ENCODE results near the gene PKD2. TPM values are rescaled to one million over a fixed set of nuclear protein-coding genes. Genes with fewer than 3 reads are reported as not detected.

Gene PKD2
- total RNA-seq, 1 experiment from 2014 or later, result 21.4 TPM

DNA sequence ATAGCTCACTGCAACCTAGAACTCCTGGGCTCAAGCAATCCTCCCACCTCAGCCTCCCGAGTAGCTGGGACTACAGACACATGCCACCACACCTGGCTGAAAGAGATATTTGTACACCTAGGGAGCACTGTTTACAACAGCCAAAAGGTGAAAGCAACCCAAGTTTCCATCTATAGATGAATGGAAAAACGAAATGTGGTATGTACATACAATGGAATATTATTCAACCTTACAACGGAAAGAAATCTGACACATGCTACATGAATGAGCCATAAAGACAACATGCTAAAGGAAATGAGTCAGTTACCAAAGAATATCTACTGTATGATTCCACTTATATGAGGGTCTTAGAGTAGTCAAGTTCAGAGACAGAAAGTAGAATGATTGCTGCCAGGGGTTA lies 98.8 kb downstream of the PKD2 start:
- H3K4me1 Mint-ChIP-seq, result no peaks in the 10 kb centered on the region
- H3K27ac Mint-ChIP-seq, result no peak overlapping the region
- TF ChIP-seq, protein P1, sequence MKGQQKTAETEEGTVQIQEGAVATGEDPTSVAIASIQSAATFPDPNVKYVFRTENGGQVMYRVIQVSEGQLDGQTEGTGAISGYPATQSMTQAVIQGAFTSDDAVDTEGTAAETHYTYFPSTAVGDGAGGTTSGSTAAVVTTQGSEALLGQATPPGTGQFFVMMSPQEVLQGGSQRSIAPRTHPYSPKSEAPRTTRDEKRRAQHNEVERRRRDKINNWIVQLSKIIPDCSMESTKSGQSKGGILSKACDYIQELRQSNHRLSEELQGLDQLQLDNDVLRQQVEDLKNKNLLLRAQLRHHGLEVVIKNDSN (CRISPR knock-in tag; IDR thresholded peaks at IDR 0.05), result no peak
- no peak for TF ChIP-seq GABPB1 (CRISPR knock-in tag; IDR thresholded peaks at IDR 0.05)
- TF ChIP-seq NR2C2 (CRISPR knock-in tag; IDR thresholded peaks at IDR 0.05), result no peak
- TF ChIP-seq PRDM15 (CRISPR knock-in tag; IDR thresholded peaks at IDR 0.05), result no peak
- no peak for TF ChIP-seq JAZF1 (CRISPR knock-in tag; IDR thresholded peaks at IDR 0.05)
- TF ChIP-seq, protein P2, sequence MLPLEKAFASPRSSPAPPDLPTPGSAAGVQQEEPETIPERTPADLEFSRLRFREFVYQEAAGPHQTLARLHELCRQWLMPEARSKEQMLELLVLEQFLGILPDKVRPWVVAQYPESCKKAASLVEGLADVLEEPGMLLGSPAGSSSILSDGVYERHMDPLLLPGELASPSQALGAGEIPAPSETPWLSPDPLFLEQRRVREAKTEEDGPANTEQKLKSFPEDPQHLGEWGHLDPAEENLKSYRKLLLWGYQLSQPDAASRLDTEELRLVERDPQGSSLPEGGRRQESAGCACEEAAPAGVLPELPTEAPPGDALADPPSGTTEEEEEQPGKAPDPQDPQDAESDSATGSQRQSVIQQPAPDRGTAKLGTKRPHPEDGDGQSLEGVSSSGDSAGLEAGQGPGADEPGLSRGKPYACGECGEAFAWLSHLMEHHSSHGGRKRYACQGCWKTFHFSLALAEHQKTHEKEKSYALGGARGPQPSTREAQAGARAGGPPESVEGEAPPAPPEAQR (CRISPR knock-in tag; IDR thresholded peaks at IDR 0.05), result no peak
- no peak for TF ChIP-seq GRHL2 (CRISPR knock-in tag; IDR thresholded peaks at IDR 0.05; ENCODE audit: insufficient replicate concordance, severe bottlenecking)
- no peak for TF ChIP-seq ZNF532 (CRISPR knock-in tag; IDR thresholded peaks at IDR 0.05; ENCODE audit: borderline replicate concordance)
- TF ChIP-seq ZNF425 (CRISPR knock-in tag; conservative IDR thresholded peaks at IDR 0.05), result no peak
- no peak for TF ChIP-seq ETV6 (CRISPR knock-in tag; IDR thresholded peaks at IDR 0.05)
- TF ChIP-seq, protein P3, sequence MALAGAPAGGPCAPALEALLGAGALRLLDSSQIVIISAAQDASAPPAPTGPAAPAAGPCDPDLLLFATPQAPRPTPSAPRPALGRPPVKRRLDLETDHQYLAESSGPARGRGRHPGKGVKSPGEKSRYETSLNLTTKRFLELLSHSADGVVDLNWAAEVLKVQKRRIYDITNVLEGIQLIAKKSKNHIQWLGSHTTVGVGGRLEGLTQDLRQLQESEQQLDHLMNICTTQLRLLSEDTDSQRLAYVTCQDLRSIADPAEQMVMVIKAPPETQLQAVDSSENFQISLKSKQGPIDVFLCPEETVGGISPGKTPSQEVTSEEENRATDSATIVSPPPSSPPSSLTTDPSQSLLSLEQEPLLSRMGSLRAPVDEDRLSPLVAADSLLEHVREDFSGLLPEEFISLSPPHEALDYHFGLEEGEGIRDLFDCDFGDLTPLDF (CRISPR knock-in tag; IDR thresholded peaks at IDR 0.05), result no peak
- no peak for TF ChIP-seq CBFB (CRISPR knock-in tag; IDR thresholded peaks at IDR 0.05; ENCODE audit: low read depth)
- TF ChIP-seq ZBTB21 (CRISPR knock-in tag; IDR thresholded peaks at IDR 0.05; ENCODE audit: borderline replicate concordance), result no peak
- TF ChIP-seq JUN (CRISPR knock-in tag; IDR thresholded peaks at IDR 0.05), result no peak
- TF ChIP-seq CREB1 (CRISPR knock-in tag; IDR thresholded peaks at IDR 0.05), result no peak
- no peak for TF ChIP-seq EMX1 (CRISPR knock-in tag; IDR thresholded peaks at IDR 0.05)
- no peaks in the 10 kb centered on the region; the same call in 1 of the 2 replicates for H3K27me3 Mint-ChIP-seq (ENCODE audit: low read depth)
- H3K9me3 Mint-ChIP-seq, result no peaks in the 10 kb centered on the region
- DNase-seq (ENCODE audit: low spot score) (no peak), ATAC-seq (no peak)
- POLR2A ChIA-PET, result no interaction called here
- CTCF ChIA-PET, result no interaction called here
- no peaks in the 10 kb centered on the region for H3K36me3 Mint-ChIP-seq
- no peak overlapping the region for H3K4me3 Mint-ChIP-seq
